ENCODE measurements around the gene ALDH1L2.
"Not testable (repeated sequence)": the region's sequence is repeated elsewhere in the genome, so short reads cannot be mapped to it uniquely, and the experiment has no call there.

The ALDH1L2 gene

GRCh38 chr12:105100998-105101397 is 16.7 kb upstream of the ALDH1L2 start:
- no peaks in the 10 kb centered on the region for H3K36me3 ChIP-seq (ENCODE audit: control insufficient read depth, low read depth, low read length)
- no peak overlapping the region for H3K9ac ChIP-seq (ENCODE audit: low read length)

GRCh38 chr12:105100207-105100985 is 16.1 kb upstream of the ALDH1L2 start:
- no peaks in the 10 kb centered on the region for H3K27me3 ChIP-seq (ENCODE audit: control insufficient read depth, insufficient read depth, low read length)
- H3K4me3 ChIP-seq (ENCODE audit: low read length): no peak overlapping the region
- no peak overlapping the region for H3K27ac ChIP-seq (ENCODE audit: low read length)
- peaks cover 2% of the 10 kb centered on the region for H3K9me3 ChIP-seq (ENCODE audit: control insufficient read depth, low read depth, low read length)
- no peaks in the 10 kb centered on the region for H3K36me3 ChIP-seq (ENCODE audit: control insufficient read depth, low read depth, low read length)
- no peaks in the 10 kb centered on the region for H3K4me1 ChIP-seq (ENCODE audit: control insufficient read depth, low read depth, low read length)
- no peak overlapping the region for H3K9ac ChIP-seq (ENCODE audit: low read length)

More at GRCh38 chr12:105100998-105101397, 16.7 kb upstream of the ALDH1L2 start:
- Histone ChIP-seq H3K9me3 (ENCODE audit: control insufficient read depth, low read depth, low read length) (no peaks in the 10 kb centered on the region), H3K4me1 (ENCODE audit: control insufficient read depth, low read depth, low read length) (no peaks in the 10 kb centered on the region), H3K27me3 (ENCODE audit: control insufficient read depth, insufficient read depth, low read length) (no peaks in the 10 kb centered on the region), H3K27ac (ENCODE audit: low read length) (no peak overlapping the region), H3K4me3 (ENCODE audit: low read length) (no peak overlapping the region)

GRCh38 chr12:105099356-105099755 is 15.1 kb upstream of the ALDH1L2 start:
- H3K9ac ChIP-seq (ENCODE audit: low read length): no peak overlapping the region
- H3K27ac ChIP-seq (ENCODE audit: low read length): no peak overlapping the region
- H3K9me3 ChIP-seq (ENCODE audit: control insufficient read depth, low read depth, low read length): peaks cover 2% of the 10 kb centered on the region
- H3K27me3 ChIP-seq (ENCODE audit: control insufficient read depth, insufficient read depth, low read length): no peaks in the 10 kb centered on the region
- no peak overlapping the region for H3K4me3 ChIP-seq (ENCODE audit: low read length)
- no peaks in the 10 kb centered on the region for H3K36me3 ChIP-seq (ENCODE audit: control insufficient read depth, low read depth, low read length)
- H3K4me1 ChIP-seq (ENCODE audit: control insufficient read depth, low read depth, low read length): no peaks in the 10 kb centered on the region

- Histone ChIP-seq H3K9me3 (ENCODE audit: control insufficient read depth, low read depth, low read length) (peaks cover 11% of the 10 kb centered on the region), H3K4me1 (ENCODE audit: control insufficient read depth, low read depth, low read length) (peaks cover 24% of the 10 kb centered on the region)
- not testable (repeated sequence) for H3K27me3 ChIP-seq (ENCODE audit: control insufficient read depth, insufficient read depth, low read length); H3K9ac ChIP-seq (ENCODE audit: low read length); H3K36me3 ChIP-seq (ENCODE audit: control insufficient read depth, low read depth, low read length); H3K4me3 ChIP-seq (ENCODE audit: low read length); H3K27ac ChIP-seq (ENCODE audit: low read length)
Observed at GRCh38 chr12:105095338-105095737, 11.1 kb upstream of the ALDH1L2 start.

- Histone ChIP-seq H3K27ac (ENCODE audit: low read length) (peak overlapping the region; percentile 95), H3K9me3 (ENCODE audit: control insufficient read depth, low read depth, low read length) (peaks cover 11% of the 10 kb centered on the region), H3K36me3 (ENCODE audit: control insufficient read depth, low read depth, low read length) (no peaks in the 10 kb centered on the region), H3K4me3 (ENCODE audit: low read length) (peak overlapping the region; percentile 54), H3K9ac (ENCODE audit: low read length) (peak overlapping the region; percentile 53), H3K4me1 (ENCODE audit: control insufficient read depth, low read depth, low read length) (peaks cover 33% of the 10 kb centered on the region), H3K27me3 (ENCODE audit: control insufficient read depth, insufficient read depth, low read length) (no peaks in the 10 kb centered on the region)
Observed at GRCh38 chr12:105092336-105092735, 8.1 kb upstream of the ALDH1L2 start.

- no peaks in the 10 kb centered on the region for H3K27me3 ChIP-seq (ENCODE audit: control insufficient read depth, insufficient read depth, low read length)
- H3K9ac ChIP-seq (ENCODE audit: low read length): peak overlapping the region; percentile 53
- peak overlapping the region; percentile 54 for H3K4me3 ChIP-seq (ENCODE audit: low read length)
- peak overlapping the region; percentile 95 for H3K27ac ChIP-seq (ENCODE audit: low read length)
- peaks cover 33% of the 10 kb centered on the region for H3K4me1 ChIP-seq (ENCODE audit: control insufficient read depth, low read depth, low read length)
- peaks cover 11% of the 10 kb centered on the region for H3K9me3 ChIP-seq (ENCODE audit: control insufficient read depth, low read depth, low read length)
- no peaks in the 10 kb centered on the region for H3K36me3 ChIP-seq (ENCODE audit: control insufficient read depth, low read depth, low read length)
Observed at GRCh38 chr12:105091476-105092206, 7.4 kb upstream of the ALDH1L2 start.

GRCh38 chr12:105090361-105090760 is 6.1 kb upstream of the ALDH1L2 start:
- H3K4me3 ChIP-seq (ENCODE audit: low read length): no peak overlapping the region
- H3K36me3 ChIP-seq (ENCODE audit: control insufficient read depth, low read depth, low read length): no peaks in the 10 kb centered on the region
- H3K9ac ChIP-seq (ENCODE audit: low read length): peak overlapping the region; percentile 39
- H3K27me3 ChIP-seq (ENCODE audit: control insufficient read depth, insufficient read depth, low read length): no peaks in the 10 kb centered on the region
- peaks cover 33% of the 10 kb centered on the region for H3K4me1 ChIP-seq (ENCODE audit: control insufficient read depth, low read depth, low read length)
- peaks cover 8% of the 10 kb centered on the region for H3K9me3 ChIP-seq (ENCODE audit: control insufficient read depth, low read depth, low read length)
- no peak overlapping the region for H3K27ac ChIP-seq (ENCODE audit: low read length)

- Histone ChIP-seq H3K9ac (ENCODE audit: low read length) (peak overlapping the region; percentile 38), H3K27ac (ENCODE audit: low read length) (peak overlapping the region; percentile 73), H3K27me3 (ENCODE audit: control insufficient read depth, insufficient read depth, low read length) (no peaks in the 10 kb centered on the region), H3K4me3 (ENCODE audit: low read length) (no peak overlapping the region), H3K9me3 (ENCODE audit: control insufficient read depth, low read depth, low read length) (peaks cover 8% of the 10 kb centered on the region), H3K4me1 (ENCODE audit: control insufficient read depth, low read depth, low read length) (peaks cover 33% of the 10 kb centered on the region), H3K36me3 (ENCODE audit: control insufficient read depth, low read depth, low read length) (no peaks in the 10 kb centered on the region)
Observed at GRCh38 chr12:105089817-105090216, 5.6 kb upstream of the ALDH1L2 start.

- no peak overlapping the region for H3K27ac ChIP-seq (ENCODE audit: low read length)
- H3K4me1 ChIP-seq (ENCODE audit: control insufficient read depth, low read depth, low read length): peaks cover 24% of the 10 kb centered on the region
- H3K9ac ChIP-seq (ENCODE audit: low read length): no peak overlapping the region
- H3K27me3 ChIP-seq (ENCODE audit: control insufficient read depth, insufficient read depth, low read length): peaks cover 21% of the 10 kb centered on the region
- H3K4me3 ChIP-seq (ENCODE audit: low read length): no peak overlapping the region
- no peaks in the 10 kb centered on the region for H3K9me3 ChIP-seq (ENCODE audit: control insufficient read depth, low read depth, low read length)
- no peaks in the 10 kb centered on the region for H3K36me3 ChIP-seq (ENCODE audit: control insufficient read depth, low read depth, low read length)
Observed at GRCh38 chr12:105085501-105085900, 1.2 kb upstream of the ALDH1L2 start.

GRCh38 chr12:105083551-105084105 is 630 bp downstream of the ALDH1L2 start:
- H3K4me1 ChIP-seq (ENCODE audit: control insufficient read depth, low read depth, low read length): peaks cover 13% of the 10 kb centered on the region
- H3K36me3 ChIP-seq (ENCODE audit: control insufficient read depth, low read depth, low read length): no peaks in the 10 kb centered on the region
- no peaks in the 10 kb centered on the region for H3K9me3 ChIP-seq (ENCODE audit: control insufficient read depth, low read depth, low read length)
- peaks cover 21% of the 10 kb centered on the region for H3K27me3 ChIP-seq (ENCODE audit: control insufficient read depth, insufficient read depth, low read length)
- H3K4me3 ChIP-seq (ENCODE audit: low read length): peak overlapping the region; percentile 68
- peak overlapping the region; percentile 59 for H3K9ac ChIP-seq (ENCODE audit: low read length)
- H3K27ac ChIP-seq (ENCODE audit: low read length): no peak overlapping the region

- Histone ChIP-seq H3K9ac (ENCODE audit: low read length) (peak overlapping the region; percentile 59), H3K27ac (ENCODE audit: low read length) (no peak overlapping the region), H3K27me3 (ENCODE audit: control insufficient read depth, insufficient read depth, low read length) (peaks cover 21% of the 10 kb centered on the region), H3K4me1 (ENCODE audit: control insufficient read depth, low read depth, low read length) (peaks cover 13% of the 10 kb centered on the region), H3K4me3 (ENCODE audit: low read length) (peak overlapping the region; percentile 68), H3K36me3 (ENCODE audit: control insufficient read depth, low read depth, low read length) (no peaks in the 10 kb centered on the region), H3K9me3 (ENCODE audit: control insufficient read depth, low read depth, low read length) (no peaks in the 10 kb centered on the region)
Observed at GRCh38 chr12:105083031-105083430, 1.2 kb downstream of the ALDH1L2 start.
